ENCODE data around the gene CHKB.

The CHKB gene

GRCh38 chr22:50531962-50532674 lies 50.5 kb downstream of the CHKB start:
- TF ChIP-seq ZBTB7A (IDR thresholded peaks at IDR 0.05; ENCODE audit: low read depth) (peak; percentile 37; the same call in 1 of the 2 replicates), CREB1 (IDR thresholded peaks at IDR 0.05; ENCODE audit: low read depth) (no peak), EGR1 (IDR thresholded peaks at IDR 0.05) (no peak)

GRCh38 chr22:50531546-50531961 lies 51.1 kb downstream of the CHKB start:
- no peak for TF ChIP-seq EP300 (IDR thresholded peaks at IDR 0.05; ENCODE audit: borderline replicate concordance)
- no peak for TF ChIP-seq CEBPB (IDR thresholded peaks at IDR 0.05)
- TF ChIP-seq REST (IDR thresholded peaks at IDR 0.05; ENCODE audit: low read depth), result no peak
- 0 out of 2 replicates have a peak, but pooled peaks have one; percentile 12 for TF ChIP-seq MAX (IDR thresholded peaks at IDR 0.05)
- peak; percentile 50; the same call in 1 of the 2 replicates for TF ChIP-seq EGR1 (IDR thresholded peaks at IDR 0.05)
- TF ChIP-seq RAD21 (IDR thresholded peaks at IDR 0.05; ENCODE audit: low read depth), result no peak
- no peak for TF ChIP-seq YY1 (IDR thresholded peaks at IDR 0.05; ENCODE audit: low read depth)
- no peak for TF ChIP-seq CREB1 (IDR thresholded peaks at IDR 0.05; ENCODE audit: low read depth)
- no peak for TF ChIP-seq TEAD4 (IDR thresholded peaks at IDR 0.05)
- TF ChIP-seq ZBTB7A (IDR thresholded peaks at IDR 0.05; ENCODE audit: low read depth), result peak; percentile 27; the same call in 1 of the 2 replicates
- no peak for TF ChIP-seq FOXM1 (IDR thresholded peaks at IDR 0.05; ENCODE audit: borderline replicate concordance, low read depth)

GRCh38 chr22:50530877-50531545 lies 51.6 kb downstream of the CHKB start:
- TF ChIP-seq REST (IDR thresholded peaks at IDR 0.05; ENCODE audit: low read depth) (no peak), CEBPB (IDR thresholded peaks at IDR 0.05) (no peak), FOXM1 (IDR thresholded peaks at IDR 0.05; ENCODE audit: borderline replicate concordance, low read depth) (no peak), MAX (IDR thresholded peaks at IDR 0.05) (no peak), ZBTB7A (IDR thresholded peaks at IDR 0.05; ENCODE audit: low read depth) (0 out of 2 replicates have a peak, but pooled peaks have one; percentile 14), EP300 (IDR thresholded peaks at IDR 0.05; ENCODE audit: borderline replicate concordance) (no peak), TAF1 (IDR thresholded peaks at IDR 0.05; ENCODE audit: low read depth) (no peak)

GRCh38 chr22:50530580-50530876 lies 52.1 kb downstream of the CHKB start:
- TF ChIP-seq EP300 (IDR thresholded peaks at IDR 0.05; ENCODE audit: borderline replicate concordance), result no peak
- peak; percentile 88 for TF ChIP-seq ZBTB7A (IDR thresholded peaks at IDR 0.05; ENCODE audit: low read depth)
- TF ChIP-seq NFIC (IDR thresholded peaks at IDR 0.05), result no peak

GRCh38 chr22:50529897-50530579 lies 52.6 kb downstream of the CHKB start, which contains the start of gene TYMP:
TYMP (minus strand) TSS chr22:50530012; CDS start chr22:50529709, 303 bp downstream.
- no peak for TF ChIP-seq CEBPB (IDR thresholded peaks at IDR 0.05)
- peak; percentile 96 for TF ChIP-seq MAX (IDR thresholded peaks at IDR 0.05)
- TF ChIP-seq TEAD4 (IDR thresholded peaks at IDR 0.05), result peak; percentile 21; the same call in 1 of the 2 replicates
- no peak for TF ChIP-seq ZBTB7A (IDR thresholded peaks at IDR 0.05; ENCODE audit: low read depth)
- TF ChIP-seq EGR1 (IDR thresholded peaks at IDR 0.05), result no peak
- no peak for TF ChIP-seq EP300 (IDR thresholded peaks at IDR 0.05; ENCODE audit: borderline replicate concordance)
- no peak for TF ChIP-seq REST (IDR thresholded peaks at IDR 0.05; ENCODE audit: low read depth)
- TF ChIP-seq YY1 (IDR thresholded peaks at IDR 0.05; ENCODE audit: low read depth), result peak; percentile 57; the same call in 1 of the 2 replicates
- TF ChIP-seq CREB1 (IDR thresholded peaks at IDR 0.05; ENCODE audit: low read depth), result no peak
- peak; percentile 25; the same call in 1 of the 2 replicates for TF ChIP-seq USF1 (IDR thresholded peaks at IDR 0.05)
- TF ChIP-seq FOXM1 (IDR thresholded peaks at IDR 0.05; ENCODE audit: borderline replicate concordance, low read depth), result no peak
- no peak for TF ChIP-seq RAD21 (IDR thresholded peaks at IDR 0.05; ENCODE audit: low read depth)
- peak; percentile 25; the same call in 1 of the 2 replicates for TF ChIP-seq NFIC (IDR thresholded peaks at IDR 0.05)
- TF ChIP-seq TCF12 (IDR thresholded peaks at IDR 0.05; ENCODE audit: low read depth), result peak; percentile 38; the same call in 1 of the 2 replicates
- TF ChIP-seq TAF1 (IDR thresholded peaks at IDR 0.05; ENCODE audit: low read depth), result 0 out of 2 replicates have a peak, but pooled peaks have one; percentile 35

Measured in Ishikawa (cell line).